HG03025 (cell line): ENCODE measurements around the gene RUNX2.
"Not testable (repeated sequence)": the region's sequence is repeated elsewhere in the genome, so short reads cannot be mapped to it uniquely, and the experiment has no call there.

Experiments used
- ATAC-seq: cut with Tn5 transposase; IDR thresholded peaks from one replicate; pipeline ENCODE4 v1.9.1; 2021; ENCODE audit warnings: mild to moderate bottlenecking, moderate library complexity; ENCODE audit not compliant: unreplicated experiment, low FRiP score

The RUNX2 gene

DNA sequence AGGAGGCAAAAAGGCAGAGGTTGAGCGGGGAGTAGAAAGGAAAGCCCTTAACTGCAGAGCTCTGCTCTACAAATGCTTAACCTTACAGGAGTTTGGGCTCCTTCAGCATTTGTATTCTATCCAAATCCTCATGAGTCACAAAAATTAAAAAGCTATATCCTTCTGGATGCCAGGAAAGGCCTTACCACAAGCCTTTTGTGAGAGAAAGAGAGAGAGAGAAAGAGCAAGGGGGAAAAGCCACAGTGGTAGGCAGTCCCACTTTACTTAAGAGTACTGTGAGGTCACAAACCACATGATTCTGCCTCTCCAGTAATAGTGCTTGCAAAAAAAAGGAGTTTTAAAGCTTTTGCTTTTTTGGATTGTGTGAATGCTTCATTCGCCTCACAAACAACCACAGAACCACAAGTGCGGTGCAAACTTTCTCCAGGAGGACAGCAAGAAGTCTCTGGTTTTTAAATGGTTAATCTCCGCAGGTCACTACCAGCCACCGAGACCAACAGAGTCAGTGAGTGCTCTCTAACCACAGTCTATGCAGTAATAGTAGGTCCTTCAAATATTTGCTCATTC is at the start of gene RUNX2:
RUNX2 (plus strand) TSS at position 375 of the 567 bp plus-strand sequence. CDS start 397 bp downstream, outside the sequence.
- ATAC-seq = no peak

DNA sequence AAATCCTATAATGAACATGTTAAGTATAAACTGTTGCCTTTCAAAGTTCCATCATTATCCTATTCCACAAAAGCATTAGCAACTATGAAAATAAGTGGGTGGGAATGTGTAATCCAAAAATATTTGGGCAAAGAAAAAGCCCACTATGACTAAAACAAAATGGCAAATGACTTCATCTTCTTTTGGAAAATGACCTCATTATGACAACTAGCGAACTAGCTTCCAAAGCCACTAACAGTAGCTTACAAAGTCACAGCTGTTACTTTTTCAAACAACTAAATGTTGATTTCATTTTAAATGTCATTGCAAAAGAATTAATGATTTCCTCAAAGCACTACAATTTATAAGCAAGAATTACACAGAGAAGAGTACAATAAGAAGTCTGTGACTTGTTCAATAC is 49.8 kb upstream of the RUNX2 start:
- no peak for ATAC-seq

DNA sequence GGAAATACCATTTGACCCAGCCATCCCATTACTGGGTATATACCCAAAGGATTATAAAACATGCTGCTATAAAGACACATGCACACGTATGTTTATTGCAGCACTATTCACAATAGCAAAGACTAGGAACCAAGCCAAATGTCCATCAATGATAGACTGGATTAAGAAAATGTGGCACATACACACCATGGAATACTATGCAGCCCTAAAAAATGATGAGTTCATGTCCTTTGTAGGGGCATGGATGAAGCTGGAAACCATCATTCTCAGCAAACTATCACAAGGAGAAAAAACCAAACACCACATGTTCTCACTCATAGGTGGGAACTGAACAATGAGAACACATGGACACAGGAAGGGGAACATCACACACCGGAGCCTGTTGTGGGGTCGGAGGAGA is 41.4 kb upstream of the RUNX2 start:
- ATAC-seq = not testable (repeated sequence)

DNA sequence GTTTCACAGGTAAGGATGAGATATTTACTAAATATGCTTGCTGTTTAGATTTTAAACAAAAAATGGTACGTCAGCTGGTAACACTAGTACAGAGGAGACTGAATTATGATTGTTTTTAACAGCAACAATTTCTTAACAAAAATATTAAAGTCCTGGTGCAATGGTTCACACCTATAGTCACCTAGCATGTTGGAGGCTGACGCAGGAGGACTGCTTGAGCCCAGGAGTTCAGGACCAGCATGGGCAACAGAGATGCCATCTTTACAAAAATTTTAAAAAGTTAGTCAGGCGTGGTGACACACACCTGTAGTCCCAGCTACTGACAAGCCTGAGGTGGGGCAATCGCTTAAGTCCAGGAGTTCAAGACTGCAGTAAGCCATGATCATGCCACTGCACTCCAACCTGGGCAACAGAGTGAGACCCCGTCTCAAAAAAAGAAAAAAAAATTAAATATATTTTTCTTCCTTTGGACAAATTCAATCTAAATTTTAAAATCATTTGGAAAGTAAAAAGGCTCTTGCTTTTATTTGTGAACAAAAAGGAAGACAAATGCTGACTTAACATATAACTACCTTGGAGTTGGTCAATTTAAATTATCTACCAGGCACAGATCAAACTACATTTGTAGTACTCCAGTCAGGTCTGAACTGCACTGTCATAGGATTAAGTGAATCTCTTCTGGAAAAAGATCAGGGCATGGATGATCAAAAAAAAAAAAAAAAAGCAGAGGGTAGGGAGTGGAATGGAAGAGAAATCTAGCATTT is 38.2 kb upstream of the RUNX2 start:
- ATAC-seq = no peak

DNA sequence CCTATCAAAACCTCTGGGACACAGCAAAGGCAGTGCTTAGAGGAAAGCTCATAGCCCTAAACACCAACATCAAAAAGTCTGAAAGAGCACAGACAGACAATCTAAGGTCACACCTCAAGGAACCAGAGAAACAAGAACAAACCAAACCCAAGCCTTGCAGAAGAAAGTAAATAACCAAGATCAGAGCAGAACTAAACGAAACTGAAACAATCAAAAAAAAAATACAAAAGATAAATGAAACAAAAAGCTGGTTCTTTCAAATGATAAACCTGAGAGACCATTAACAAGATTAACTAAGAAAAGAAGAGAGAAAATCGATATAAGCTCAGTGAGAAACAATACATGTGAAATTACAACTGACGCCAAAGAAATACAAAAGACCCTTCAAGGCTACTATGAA is 34.8 kb upstream of the RUNX2 start:
- no peak for ATAC-seq

DNA sequence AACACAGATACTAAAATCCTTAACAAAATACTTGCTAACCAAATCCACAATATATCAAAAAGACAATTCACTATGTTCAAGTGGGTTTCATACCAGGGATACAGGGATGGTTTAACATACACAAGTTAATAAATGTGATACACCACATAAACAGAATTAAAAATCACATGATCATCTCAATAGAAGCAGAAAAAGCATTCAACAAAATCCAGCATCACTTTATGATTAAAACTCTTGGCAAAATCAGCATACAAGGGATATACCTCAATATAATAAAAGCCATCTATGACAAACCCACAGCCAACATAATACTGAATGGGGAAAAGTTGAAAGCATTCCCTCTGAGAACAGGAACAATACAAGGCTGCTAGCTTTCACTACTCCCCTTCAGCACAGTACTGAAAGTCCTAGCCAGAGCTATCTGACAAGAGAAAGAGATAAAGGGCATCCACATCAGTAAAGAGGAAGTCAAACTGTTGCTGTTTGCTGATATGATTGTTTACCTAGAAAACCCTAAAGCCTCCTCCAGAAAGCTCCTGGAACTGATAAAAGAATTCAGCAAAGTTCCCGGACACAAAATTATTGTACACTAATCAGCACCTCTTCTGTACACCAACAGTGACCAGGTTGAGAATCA is 33.9 kb upstream of the RUNX2 start:
- not testable (repeated sequence) for ATAC-seq

DNA sequence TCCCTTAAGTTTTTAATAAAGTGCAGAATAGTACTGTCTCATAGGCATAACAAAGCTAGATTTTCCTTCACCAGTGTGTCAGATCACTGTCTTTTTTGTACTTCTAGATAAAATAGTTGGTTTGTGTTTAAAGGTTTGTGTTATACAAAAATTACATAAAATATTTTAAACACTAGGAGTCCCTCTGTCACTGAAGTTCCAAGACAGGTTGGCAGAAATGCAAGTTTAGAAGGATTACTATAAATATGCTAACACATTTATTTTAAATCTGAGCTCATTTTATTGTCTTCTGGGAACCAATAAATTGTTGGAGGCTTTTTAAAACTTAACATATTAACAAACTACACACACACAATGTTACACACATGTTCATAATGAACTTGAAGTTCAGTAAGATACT is 30.8 kb upstream of the RUNX2 start:
- ATAC-seq = no peak

DNA sequence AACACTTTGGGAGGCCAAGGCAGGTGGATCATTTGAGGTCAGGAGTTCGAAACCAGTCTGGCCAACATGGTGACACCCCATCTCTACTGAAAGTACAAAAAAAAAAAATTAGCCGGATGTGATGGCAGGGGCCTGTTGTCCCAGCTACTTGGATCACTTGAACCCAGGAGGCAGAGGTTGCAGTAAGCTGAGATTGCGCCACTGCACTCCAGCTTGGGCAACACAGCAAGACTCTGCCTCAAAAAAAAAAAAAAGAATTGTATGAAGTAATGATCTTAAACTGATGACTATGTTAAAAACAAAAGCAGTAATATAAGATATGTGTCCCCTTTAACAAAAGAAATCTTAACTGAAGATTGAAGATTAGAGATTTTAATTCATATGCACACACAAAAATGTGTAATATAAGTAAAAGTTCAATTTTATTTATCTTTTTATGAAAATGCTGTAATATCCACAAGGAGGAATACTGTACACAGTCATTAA is 29.0 kb upstream of the RUNX2 start:
- no peak for ATAC-seq

DNA sequence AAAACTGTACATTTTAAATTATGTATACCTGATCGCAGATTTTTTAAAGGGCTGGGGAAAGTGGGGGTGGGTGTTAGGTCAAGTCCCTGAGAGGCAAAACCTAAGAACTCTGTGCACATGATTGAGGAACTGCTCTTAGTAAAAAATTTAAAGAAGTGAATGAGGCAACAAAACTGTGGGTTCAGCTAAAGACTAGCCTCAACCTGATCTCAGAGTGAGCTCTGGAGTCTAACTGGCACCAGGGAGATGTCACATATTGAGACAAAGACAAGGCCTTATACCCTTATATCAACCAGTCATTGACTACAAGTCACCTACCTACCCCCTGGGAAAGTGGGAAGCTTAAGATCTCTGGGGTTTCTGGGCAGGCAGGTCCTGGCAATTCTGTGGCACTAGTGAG is 27.4 kb upstream of the RUNX2 start:
- no peak for ATAC-seq

DNA sequence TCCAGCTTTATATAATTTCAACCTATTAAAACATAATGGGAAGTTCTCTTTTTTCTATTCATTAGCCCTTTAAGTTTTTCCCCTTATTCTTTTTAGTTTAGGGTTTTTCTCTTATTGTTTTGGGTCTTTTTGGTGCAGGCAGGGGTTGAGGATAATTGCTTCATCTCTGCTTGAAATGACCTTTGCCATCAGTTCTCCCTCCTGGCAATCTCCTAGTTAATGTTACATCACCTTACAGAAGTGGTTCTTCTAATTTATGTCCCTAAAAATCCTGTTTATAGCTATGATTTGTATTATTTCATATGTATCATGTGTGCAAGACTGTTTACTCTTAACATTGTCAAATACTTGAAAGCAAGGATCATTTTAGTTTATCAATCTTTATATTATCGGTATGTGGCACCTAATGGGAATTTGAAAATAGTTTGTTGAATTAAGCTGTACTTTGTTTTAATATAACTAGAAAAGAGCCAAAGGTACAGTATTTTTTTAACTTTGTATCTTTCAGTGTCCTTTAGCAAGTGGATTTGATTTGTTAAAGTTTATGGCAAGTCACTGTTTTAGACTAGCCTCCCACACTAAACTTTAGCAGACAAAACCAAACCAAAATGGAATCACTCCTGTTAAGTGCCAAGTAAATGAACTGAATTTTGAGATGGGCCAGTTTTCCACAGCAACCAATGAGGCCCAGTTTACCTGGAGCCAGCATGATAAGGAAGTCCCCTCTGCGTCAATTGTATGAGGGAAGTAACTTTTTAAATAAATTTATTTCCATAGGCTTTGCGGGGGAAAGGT is 26.6 kb upstream of the RUNX2 start:
- ATAC-seq = no peak

DNA sequence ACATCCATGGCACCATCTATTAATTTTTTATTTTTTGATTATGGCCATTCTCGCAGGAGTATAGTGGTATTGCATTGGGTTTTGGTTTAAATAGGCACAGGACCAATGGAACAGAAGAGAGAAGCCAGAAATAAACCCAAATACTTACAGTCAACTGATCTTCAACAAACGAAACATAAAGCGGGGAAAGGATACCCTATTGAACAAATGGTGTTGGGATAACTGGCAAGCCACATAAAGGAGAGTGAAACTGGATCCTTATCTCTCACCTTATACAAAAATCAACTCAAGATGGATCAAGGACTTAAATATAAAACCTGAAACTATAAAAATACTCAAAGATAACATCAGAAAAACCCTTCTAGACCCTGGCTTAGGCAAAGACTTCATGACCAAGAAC is 25.3 kb upstream of the RUNX2 start:
- no peak for ATAC-seq

DNA sequence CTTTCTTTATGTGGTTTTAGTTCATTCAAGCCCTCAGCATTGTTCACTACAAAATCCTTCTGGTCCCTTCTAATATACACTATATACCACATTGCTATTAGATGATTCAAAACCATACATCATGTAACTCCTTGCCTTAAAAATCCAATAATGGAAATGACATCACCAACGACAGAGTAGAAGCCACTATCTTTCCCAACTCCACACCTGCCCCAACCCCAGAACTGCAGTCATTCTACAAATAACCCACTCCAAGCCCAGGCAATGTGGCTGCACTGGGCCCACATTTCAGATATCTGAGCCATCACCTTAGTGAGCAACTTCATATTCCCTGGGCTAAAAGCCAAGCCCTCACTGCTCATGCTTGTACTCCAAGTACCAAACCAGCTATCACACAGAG is 22.6 kb upstream of the RUNX2 start:
- ATAC-seq = no peak

DNA sequence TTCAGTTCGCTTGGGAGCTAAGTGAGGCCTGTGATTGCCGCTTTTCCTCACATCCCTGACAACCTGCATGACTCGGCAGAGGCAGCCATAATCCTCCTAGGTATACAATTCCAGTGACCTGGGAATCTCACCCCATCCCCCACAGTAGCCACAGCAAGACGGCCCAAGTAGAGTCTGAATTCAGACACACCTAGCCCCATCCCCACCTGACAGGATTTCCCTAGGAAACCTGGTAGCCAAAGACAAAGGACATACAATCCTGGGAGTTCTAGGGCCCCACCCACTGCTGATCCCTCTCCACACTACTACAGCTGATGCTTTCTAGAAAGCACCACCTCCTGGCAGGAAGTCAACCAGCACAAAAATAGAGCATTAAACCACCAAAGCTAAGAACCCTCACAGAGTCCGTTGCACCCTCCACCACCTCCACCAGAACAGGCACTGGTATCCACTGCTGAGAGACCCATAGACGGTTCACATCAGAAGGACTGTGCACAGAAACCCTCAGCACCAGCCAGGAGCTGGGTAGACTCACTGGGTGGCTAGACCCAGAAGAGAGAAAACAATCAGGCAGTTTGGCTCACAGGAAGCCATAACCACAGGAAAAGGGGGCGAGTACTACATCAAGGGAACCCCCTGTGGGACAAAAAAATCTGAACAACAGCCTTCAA is 17.9 kb upstream of the RUNX2 start:
- ATAC-seq = no peak

DNA sequence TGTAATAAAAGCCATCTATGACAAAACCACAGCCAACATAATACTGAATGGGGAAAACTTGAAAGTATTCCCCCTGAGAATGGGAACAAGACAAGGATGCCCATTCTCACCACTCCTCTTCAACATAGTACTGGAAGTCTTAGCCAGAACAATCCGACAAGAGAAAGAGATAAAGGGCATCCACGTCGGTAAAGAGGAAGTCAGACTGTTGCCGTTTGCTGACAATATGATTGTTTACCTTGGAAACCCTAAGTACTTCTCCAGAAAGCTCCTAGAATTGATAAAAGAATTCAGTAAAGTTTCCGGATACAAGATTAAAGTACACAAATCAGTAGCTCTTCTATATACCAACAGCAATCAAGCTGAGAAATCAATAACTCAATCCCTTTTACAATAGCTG is 14.0 kb upstream of the RUNX2 start:
- ATAC-seq = no peak

DNA sequence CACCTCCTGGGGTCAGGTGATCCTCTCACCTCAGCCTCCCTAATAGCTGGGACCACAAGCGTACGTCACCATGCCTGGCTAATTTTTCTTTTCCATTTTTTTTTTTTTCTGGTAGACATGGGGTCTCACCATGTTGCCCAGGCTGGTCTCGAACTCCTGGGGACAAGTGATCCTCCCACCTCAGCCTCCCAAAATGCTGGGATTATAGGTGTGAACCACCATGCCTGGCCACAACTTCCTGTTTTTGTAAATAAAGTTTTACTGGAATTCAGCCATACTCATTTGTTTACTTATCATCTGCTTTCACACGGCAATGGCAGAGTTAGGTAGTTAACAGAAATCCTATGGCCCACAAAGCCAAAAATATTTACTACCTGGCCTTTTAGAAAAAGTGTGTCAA is 7.8 kb upstream of the RUNX2 start:
- ATAC-seq = no peak

DNA sequence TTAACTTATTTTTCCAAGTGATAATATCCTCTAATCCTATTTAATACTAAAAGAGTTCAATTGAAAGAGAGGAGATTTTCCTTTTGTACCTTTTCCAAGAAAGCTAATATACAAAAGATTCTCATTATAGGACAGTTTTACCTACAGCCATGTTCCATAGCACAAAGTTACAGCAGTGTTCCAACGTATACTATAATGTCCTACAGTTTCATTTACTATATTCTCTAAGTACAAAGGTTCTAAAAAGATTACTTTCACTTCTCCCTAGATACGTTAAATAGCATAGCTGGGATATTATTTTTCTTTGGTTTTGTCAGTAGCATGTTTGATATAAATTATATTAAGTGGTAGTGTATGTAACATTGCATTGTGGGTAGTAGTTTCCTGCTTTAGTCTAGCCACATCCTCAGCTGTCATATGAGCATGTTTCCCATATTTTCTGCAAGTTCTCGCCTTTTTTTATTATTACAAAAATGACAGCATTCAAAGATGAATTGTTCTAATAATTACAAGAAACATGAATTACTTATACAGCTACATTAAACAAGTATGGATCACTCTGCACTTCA is 4.4 kb upstream of the RUNX2 start:
- ATAC-seq = no peak

DNA sequence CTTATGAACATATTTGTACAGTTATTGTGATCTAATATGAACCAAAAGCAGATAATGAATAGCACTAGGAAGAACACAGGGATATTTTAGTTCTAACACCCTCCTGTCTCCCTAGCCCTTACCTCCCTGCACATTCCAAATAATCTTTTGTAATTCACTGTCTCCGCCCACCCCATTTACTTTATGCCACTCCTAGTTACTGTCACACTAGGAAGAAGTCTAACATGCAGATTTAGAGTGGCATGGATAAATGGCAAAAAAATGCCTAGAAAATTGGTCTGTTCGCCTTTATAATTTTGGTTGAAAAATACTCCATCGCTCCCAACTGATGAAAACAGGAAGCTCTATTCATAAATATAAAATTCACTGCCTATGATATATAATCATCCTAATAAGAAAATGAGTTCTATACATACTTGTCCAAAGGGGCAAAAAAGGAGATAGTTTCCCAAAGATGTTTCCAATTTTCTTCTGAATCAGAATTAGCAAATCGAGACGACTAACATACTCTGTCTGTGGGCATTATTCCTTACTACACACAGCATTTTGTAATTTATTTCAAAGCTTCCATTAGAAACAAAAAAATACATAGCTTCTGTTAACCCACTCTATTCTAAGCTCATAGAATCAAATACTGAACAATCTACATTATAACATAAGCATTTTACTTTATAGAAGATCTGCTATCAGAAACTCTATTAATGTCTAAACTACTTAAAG is 1.3 kb upstream of the RUNX2 start:
- ATAC-seq = no peak

DNA sequence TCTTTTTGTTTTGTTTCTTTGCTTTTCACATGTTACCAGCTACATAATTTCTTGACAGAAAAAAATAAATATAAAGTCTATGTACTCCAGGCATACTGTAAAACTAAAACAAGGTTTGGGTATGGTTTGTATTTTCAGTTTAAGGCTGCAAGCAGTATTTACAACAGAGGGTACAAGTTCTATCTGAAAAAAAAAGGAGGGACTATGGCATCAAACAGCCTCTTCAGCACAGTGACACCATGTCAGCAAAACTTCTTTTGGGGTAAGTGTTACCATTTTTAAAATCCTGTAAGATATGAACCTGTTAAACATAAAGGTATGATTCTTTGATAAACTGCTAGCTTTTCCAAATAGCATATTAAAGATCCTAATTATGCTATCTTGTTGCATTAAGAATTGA is 393 bp downstream of the RUNX2 start:
- no peak for ATAC-seq

DNA sequence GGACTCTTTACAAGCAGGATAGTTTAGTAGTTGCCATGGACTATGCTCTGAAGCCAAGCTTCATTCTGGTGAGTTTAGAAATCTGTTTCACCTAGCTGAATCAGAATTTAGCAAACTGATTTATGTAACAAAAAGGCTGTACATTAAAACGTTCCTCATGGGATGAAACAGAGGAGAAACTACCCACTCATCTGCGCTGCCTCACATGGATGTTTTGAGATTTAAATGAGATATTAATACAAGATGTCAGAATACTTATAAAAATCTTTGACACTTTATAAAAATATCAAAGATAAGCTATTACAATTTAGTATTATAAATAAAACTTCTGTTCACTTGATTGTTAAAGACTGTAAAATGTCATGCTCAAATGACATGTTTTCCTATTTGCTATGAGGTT is 16.8 kb downstream of the RUNX2 start:
- ATAC-seq = no peak
